SU-DHL-6 (cell line): ENCODE results near the gene MRPS18B.

Experiments used
- H2AFZ ChIP-seq: fragments of 200-600 bp; sonication (generic); 2 replicates; pipeline ENCODE4 v1.6.1; 2014; ENCODE audit warnings: low read depth, mild to moderate bottlenecking, moderate library complexity, mixed read lengths, antibody characterized with exemption, low read length; ENCODE audit not compliant: severe bottlenecking
- H3F3A ChIP-seq: fragments of 200-600 bp; shearing (Covaris generic); 2 replicates; pipeline ENCODE4 v1.6.0; 2016; ENCODE audit warnings: antibody characterized with exemption, mild to moderate bottlenecking; ENCODE audit not compliant: insufficient read depth
- H3K27ac ChIP-seq: fragments of 200-600 bp; sonication (generic); 2 replicates; pipeline ENCODE4 v1.5.1; 2016; ENCODE audit warnings: low read depth, mild to moderate bottlenecking, low read length, moderate library complexity, mixed read lengths
- H3K27me3 ChIP-seq: fragments of 200-600 bp; sonication (generic), shearing (Covaris generic); 2 replicates; pipeline ENCODE4 v1.6.0; 2014; ENCODE audit warnings: mild to moderate bottlenecking, low read length
- H3K36me3 ChIP-seq: fragments of 200-600 bp; sonication (generic); 2 replicates; pipeline ENCODE4 v1.6.1; 2014; ENCODE audit warnings: mild to moderate bottlenecking, low read length, mixed read lengths
- H3K4me2 ChIP-seq: fragments of 300-600, 200-600 bp; shearing (Covaris generic), sonication (generic); 2 replicates; pipeline ENCODE4 v1.6.0; 2014; ENCODE audit warnings: low read length, low read depth, mild to moderate bottlenecking; ENCODE audit not compliant: poor library complexity, severe bottlenecking
- H3K4me3 ChIP-seq: fragments of 200-600 bp; sonication (generic); 2 replicates; pipeline ENCODE4 v1.5.1; 2014; ENCODE audit warnings: antibody characterized with exemption, low read length, mild to moderate bottlenecking, mixed read lengths; ENCODE audit not compliant: insufficient read depth, poor library complexity, severe bottlenecking
- H3K79me2 ChIP-seq: fragments of 200-600 bp; sonication (generic); 2 replicates; pipeline ENCODE4 v1.6.1; 2014; ENCODE audit warnings: mild to moderate bottlenecking, low read length, moderate library complexity; ENCODE audit not compliant: insufficient read depth
- H3K9ac ChIP-seq: fragments of 200-600 bp; sonication (generic); 2 replicates; pipeline ENCODE4 v1.7.0; 2014; ENCODE audit warnings: mild to moderate bottlenecking, low read length
- H3K9me2 ChIP-seq: fragments of 200-600 bp; sonication (generic); replicated peaks from 2 replicates; pipeline ENCODE4 v1.6.1; 2014; ENCODE audit warnings: low read length; ENCODE audit not compliant: insufficient read depth
- H3K9me3 ChIP-seq: fragments of 200-600 bp; sonication (generic); 2 replicates; pipeline ENCODE4 v1.6.1; 2014; ENCODE audit warnings: low read length, mixed read lengths; ENCODE audit not compliant: insufficient read depth
- H4K20me1 ChIP-seq: fragments of 200-600 bp; sonication (generic); 2 replicates; pipeline ENCODE4 v1.6.1; 2014; ENCODE audit warnings: low read depth, mild to moderate bottlenecking, antibody characterized with exemption, low read length, moderate library complexity, mixed read lengths
- EZH2phosphoT487 ChIP-seq: fragments of 200-600 bp; sonication (generic), shearing (Covaris generic); conservative IDR thresholded peaks from 2 replicates; pipeline ENCODE4 v1.6.1; 2018; ENCODE audit warnings: mild to moderate bottlenecking, antibody characterized with exemption, low read length, moderate library complexity, mixed read lengths
- TF ChIP-seq, protein P1 (sequence below): fragments of 200-600 bp; sonication (generic); IDR thresholded peaks from one replicate; pipeline ENCODE4 v1.5.1; 2017; ENCODE audit warnings: antibody characterized with exemption, mild to moderate bottlenecking, low read length, moderate library complexity; ENCODE audit not compliant: insufficient read depth, poor library complexity, severe bottlenecking

Gene MRPS18B

DNA sequence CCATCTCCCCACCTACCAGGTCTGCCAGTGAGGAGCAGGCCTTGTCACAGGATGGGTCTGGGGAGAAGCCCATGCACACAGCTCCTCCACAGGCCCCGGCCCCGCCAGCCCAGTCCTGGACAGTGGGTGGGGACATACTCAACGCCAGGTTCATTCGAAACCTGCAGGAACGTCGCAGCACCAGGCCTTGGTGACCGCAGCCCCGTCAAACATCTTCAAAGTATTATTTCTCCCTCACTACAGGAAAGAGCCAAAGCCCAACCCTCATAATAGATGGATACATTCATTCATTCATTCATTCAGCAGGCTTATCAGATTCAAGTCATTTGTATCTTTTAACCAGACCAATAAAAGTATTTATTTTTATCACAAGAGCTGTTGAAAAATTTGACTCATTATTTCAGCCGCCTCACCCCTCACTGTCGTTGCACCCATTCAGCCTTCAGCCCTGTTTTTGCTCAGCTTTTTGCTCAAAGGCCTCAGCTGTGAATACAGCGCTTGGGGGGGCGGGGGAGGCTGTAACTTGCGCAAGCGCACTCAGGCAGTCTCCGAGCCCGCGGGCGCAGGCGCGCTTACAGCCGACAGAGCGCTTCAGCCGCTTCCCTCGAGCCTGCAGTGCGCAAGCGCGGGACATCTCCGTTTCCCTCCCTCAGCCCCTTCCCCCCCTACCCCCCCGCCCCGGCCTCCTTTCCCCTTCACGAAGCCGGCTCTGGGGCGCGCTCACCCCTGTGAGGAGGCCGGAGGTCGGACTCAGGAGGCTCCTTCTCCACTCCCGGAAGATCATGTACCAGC, 29.0 kb downstream of the MRPS18B start, which contains the start of gene C6orf136:
Gene C6orf136 (plus strand): TSS at position 684 of the 792 bp plus-strand sequence. CDS start 99 bp downstream, at position 783.
- Histone ChIP-seq H3K36me3 (no peaks in the 10 kb centered on the region), H3F3A (peaks cover 9% of the 10 kb centered on the region)

GRCh38 chr6:30647242-30648116, 29.8 kb downstream of the MRPS18B start:
- Histone ChIP-seq H3K27me3 (no peaks in the 10 kb centered on the region), H3K79me2 (peaks cover 39% of the 10 kb centered on the region), H2AFZ (peak overlapping the region; percentile 79), H3K4me2 (peak overlapping the region; percentile 97), H3K4me3 (peak overlapping the region; percentile 80), H3K36me3 (peaks cover 4% of the 10 kb centered on the region; the same call in 1 of the 2 replicates), H3K9me2 (no peaks in the 10 kb centered on the region), H3F3A (peaks cover 13% of the 10 kb centered on the region), H3K9ac (peak overlapping the region; percentile 89), H4K20me1 (peaks cover 8% of the 10 kb centered on the region; the same call in 1 of the 2 replicates), H3K9me3 (no peaks in the 10 kb centered on the region), H3K27ac (peak overlapping the region; percentile 82)
- TF ChIP-seq EZH2phosphoT487, result no peak
- TF ChIP-seq, protein P1, sequence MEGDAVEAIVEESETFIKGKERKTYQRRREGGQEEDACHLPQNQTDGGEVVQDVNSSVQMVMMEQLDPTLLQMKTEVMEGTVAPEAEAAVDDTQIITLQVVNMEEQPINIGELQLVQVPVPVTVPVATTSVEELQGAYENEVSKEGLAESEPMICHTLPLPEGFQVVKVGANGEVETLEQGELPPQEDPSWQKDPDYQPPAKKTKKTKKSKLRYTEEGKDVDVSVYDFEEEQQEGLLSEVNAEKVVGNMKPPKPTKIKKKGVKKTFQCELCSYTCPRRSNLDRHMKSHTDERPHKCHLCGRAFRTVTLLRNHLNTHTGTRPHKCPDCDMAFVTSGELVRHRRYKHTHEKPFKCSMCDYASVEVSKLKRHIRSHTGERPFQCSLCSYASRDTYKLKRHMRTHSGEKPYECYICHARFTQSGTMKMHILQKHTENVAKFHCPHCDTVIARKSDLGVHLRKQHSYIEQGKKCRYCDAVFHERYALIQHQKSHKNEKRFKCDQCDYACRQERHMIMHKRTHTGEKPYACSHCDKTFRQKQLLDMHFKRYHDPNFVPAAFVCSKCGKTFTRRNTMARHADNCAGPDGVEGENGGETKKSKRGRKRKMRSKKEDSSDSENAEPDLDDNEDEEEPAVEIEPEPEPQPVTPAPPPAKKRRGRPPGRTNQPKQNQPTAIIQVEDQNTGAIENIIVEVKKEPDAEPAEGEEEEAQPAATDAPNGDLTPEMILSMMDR, result no peak

More for the DNA sequence above, 29.0 kb downstream of the MRPS18B start, which contains the start of gene C6orf136:
- Histone ChIP-seq H3K27me3 (no peaks in the 10 kb centered on the region), H3K27ac (peak within 1 kb of the TSS; percentile 82), H3K9ac (peak within 1 kb of the TSS; percentile 89), H3K4me3 (peak within 1 kb of the TSS; percentile 80), H3K4me2 (peak within 1 kb of the TSS; percentile 97), H4K20me1 (peaks cover 8% of the 10 kb centered on the region; the same call in 1 of the 2 replicates), H3K79me2 (peaks cover 39% of the 10 kb centered on the region), H3K9me2 (no peaks in the 10 kb centered on the region), H2AFZ (peak within 1 kb of the TSS; percentile 79), H3K9me3 (no peaks in the 10 kb centered on the region)
- TF ChIP-seq, protein P1, result no peak
- no peak for TF ChIP-seq EZH2phosphoT487

- H3K27ac ChIP-seq, result no peak overlapping the region
- peaks cover 33% of the 10 kb centered on the region for H3K79me2 ChIP-seq
- H4K20me1 ChIP-seq, result peaks cover 8% of the 10 kb centered on the region; the same call in 1 of the 2 replicates
- no peak for TF ChIP-seq EZH2phosphoT487
- TF ChIP-seq, protein P1, result no peak
- H3K27me3 ChIP-seq, result no peaks in the 10 kb centered on the region
- no peaks in the 10 kb centered on the region for H3K9me3 ChIP-seq
- peaks cover 7% of the 10 kb centered on the region; the same call in 1 of the 2 replicates for H3K36me3 ChIP-seq
- no peak overlapping the region for H3K4me2 ChIP-seq
- no peak overlapping the region for H3K4me3 ChIP-seq
- no peak overlapping the region for H3K9ac ChIP-seq
- no peak overlapping the region for H2AFZ ChIP-seq
- no peaks in the 10 kb centered on the region for H3K9me2 ChIP-seq
- H3F3A ChIP-seq, result peaks cover 25% of the 10 kb centered on the region
These were observed 33.5 kb downstream of the MRPS18B start for GRCh38 chr6:30651143-30651542.
